H1 (cell line): ENCODE measurements around the gene PROZ. TPM values are rescaled to one million over a fixed set of nuclear protein-coding genes. Genes with fewer than 3 reads are reported as not detected.

Experiments
- CTCF ChIA-PET: fragments of 300-600 bp; sonication (Branson Sonifier 250); formaldehyde crosslinking; loops from one replicate; lab custom pipeline; 2021; ENCODE audit not compliant: partially characterized antibody; lab: Charles Lee
- POLR2A ChIA-PET: fragments of 300-600 bp; sonication (Branson Sonifier 250); formaldehyde crosslinking; loops from one replicate; lab custom pipeline; 2021; ENCODE audit warnings: inconsistent platforms; ENCODE audit not compliant: partially characterized antibody; lab: Charles Lee
- DNase-seq, 2 experiments: peaks; one replicate each; pipeline versions ENCODE4 v3.0.0 to v3.0.0-alpha.2; 2010 to 2022; ENCODE audit warnings: low spot score in 2 of 2, low read depth in 1 of 2, mixed read lengths in 1 of 2
- FAIRE-seq: peaks from 2 replicates; lab custom pipeline; 2011; peaks lifted over from hg19 to GRCh38; lab: Jason Lieb, UNC
- H2AFZ ChIP-seq: 2 replicates; pipeline ENCODE4 v1.8.1; 2012; ENCODE audit warnings: low read length, inconsistent platforms
- H2AK5ac ChIP-seq: 2 replicates; pipeline ENCODE4 v1.6.1; 2013; ENCODE audit warnings: low read depth, low read length
- H2BK120ac ChIP-seq: replicated peaks from 2 replicates; pipeline ENCODE3; 2013; ENCODE audit warnings: low read depth, low read length, inconsistent platforms
- H2BK12ac ChIP-seq: 2 replicates; pipeline ENCODE4 v1.6.1; 2013; ENCODE audit warnings: low read depth, low read length
- H2BK15ac ChIP-seq: 2 replicates; pipeline ENCODE4 v1.6.1; 2013; ENCODE audit warnings: low read length
- H2BK20ac ChIP-seq: 2 replicates; pipeline ENCODE4 v1.6.1; 2013; ENCODE audit warnings: low read length
- H2BK5ac ChIP-seq: 2 replicates; pipeline ENCODE4 v1.6.1; 2013; ENCODE audit warnings: low read depth, low read length
- H3K14ac ChIP-seq: 2 replicates; pipeline ENCODE4 v1.6.1; 2013; ENCODE audit warnings: inconsistent platforms; ENCODE audit not compliant: insufficient read length
- H3K18ac ChIP-seq: 2 replicates; pipeline ENCODE4 v1.6.1; 2013; ENCODE audit warnings: low read length; ENCODE audit errors: extremely low read depth
- H3K23ac ChIP-seq: 2 replicates; pipeline ENCODE4 v1.6.1; 2013; ENCODE audit warnings: inconsistent platforms; ENCODE audit not compliant: insufficient read length
- H3K23me2 ChIP-seq: 2 replicates; pipeline ENCODE4 v1.6.1; 2013; ENCODE audit warnings: low read depth, low read length
- H3K27ac ChIP-seq: 2 replicates; pipeline ENCODE4 v1.6.1; 2011; ENCODE audit warnings: low read depth, low read length, inconsistent platforms
- H3K27me3 ChIP-seq, 4 experiments: replicated peaks in 1 of 4; 1 replicate in 1 of 4; 2 replicates in 3 of 4; pipeline versions ENCODE4 v1.6.1 to v1.8.1; 2011 to 2013; ENCODE audit warnings: low read length in 3 of 4, mild to moderate bottlenecking in 3 of 4, inconsistent platforms in 2 of 4, mixed read lengths in 2 of 4, moderate library complexity in 1 of 4; ENCODE audit not compliant: control insufficient read depth in 3 of 4, insufficient read depth in 3 of 4; ENCODE audit errors: extremely low read depth in 1 of 4
- H3K36me3 ChIP-seq, 4 experiments: 2 replicates each; pipeline versions ENCODE4 v1.6.1 to v1.8.1; 2011 to 2013; ENCODE audit warnings: mild to moderate bottlenecking in 4 of 4, low read length in 3 of 4, moderate library complexity in 2 of 4, control low read depth in 1 of 4, inconsistent platforms in 1 of 4; ENCODE audit not compliant: insufficient read depth in 4 of 4, control insufficient read depth in 2 of 4
- H3K4ac ChIP-seq: replicated peaks from 2 replicates; pipeline ENCODE3; 2013; ENCODE audit warnings: low read length, low read depth, mixed read lengths, inconsistent platforms; ENCODE audit not compliant: insufficient read length
- H3K4me1 ChIP-seq, 4 experiments: replicated peaks in 1 of 4; 1 replicate in 1 of 4; 2 replicates in 3 of 4; pipeline versions ENCODE4 v1.6.1 to v1.8.1; 2011 to 2013; ENCODE audit warnings: low read length in 3 of 4, inconsistent platforms in 2 of 4, mixed read lengths in 1 of 4; ENCODE audit not compliant: insufficient read depth in 4 of 4, control insufficient read depth in 3 of 4
- H3K4me2 ChIP-seq, 2 experiments: 2 replicates each; pipeline versions ENCODE4 v1.6.1 to v1.8.1; 2011 to 2013; ENCODE audit warnings: low read depth in 2 of 2, low read length in 2 of 2, control low read depth in 1 of 2, inconsistent platforms in 1 of 2, mild to moderate bottlenecking in 1 of 2; ENCODE audit not compliant: insufficient read depth in 1 of 2
- H3K4me3 ChIP-seq, 4 experiments: fragments of 200-600, 300-600 bp in 1 of 4; sonication (generic), shearing (Covaris generic), sonication (Bioruptor Twin) in 1 of 4; 2 replicates each; pipeline versions ENCODE4 v1.5.1 to v1.8.1; 2011 to 2016; ENCODE audit warnings: low read length in 4 of 4, low read depth in 3 of 4, control low read depth in 2 of 4, inconsistent platforms in 2 of 4, mild to moderate bottlenecking in 2 of 4, mixed read lengths in 1 of 4, moderate library complexity in 1 of 4; ENCODE audit not compliant: insufficient read depth in 2 of 4; ENCODE audit errors: extremely low read depth in 1 of 4
- H3K56ac ChIP-seq: replicated peaks from 2 replicates; pipeline ENCODE3; 2013; ENCODE audit warnings: low read depth, mild to moderate bottlenecking, mixed read lengths, low read length, inconsistent platforms; ENCODE audit not compliant: insufficient read length
- H3K79me1 ChIP-seq: 2 replicates; pipeline ENCODE4 v1.6.1; 2013; ENCODE audit warnings: low read depth, low read length, control low read depth
- H3K79me2 ChIP-seq, 2 experiments: 2 replicates each; pipeline versions ENCODE4 v1.6.1 to v1.8.1; 2012 to 2013; ENCODE audit warnings: low read length in 2 of 2, mild to moderate bottlenecking in 2 of 2, inconsistent platforms in 1 of 2; ENCODE audit not compliant: insufficient read depth in 2 of 2, control insufficient read depth in 1 of 2
- H3K9ac ChIP-seq, 4 experiments: replicated peaks in 1 of 4; 1 replicate in 1 of 4; 2 replicates in 3 of 4; pipeline versions ENCODE4 v1.6.1 to v1.8.1; 2011 to 2013; ENCODE audit warnings: low read depth in 3 of 4, low read length in 3 of 4, control low read depth in 2 of 4, mild to moderate bottlenecking in 2 of 4, moderate library complexity in 2 of 4, inconsistent platforms in 1 of 4; ENCODE audit errors: extremely low read depth in 1 of 4
- H3K9me3 ChIP-seq, 2 experiments: 2 replicates each; pipeline versions ENCODE4 v1.6.1 to v1.8.1; 2012 to 2013; ENCODE audit warnings: mild to moderate bottlenecking in 2 of 2, moderate library complexity in 2 of 2, control low read depth in 1 of 2, inconsistent platforms in 1 of 2, low read depth in 1 of 2, low read length in 1 of 2, mixed read lengths in 1 of 2; ENCODE audit not compliant: insufficient read depth in 2 of 2
- H4K20me1 ChIP-seq, 2 experiments: replicated peaks in 1 of 2; 2 replicates each; pipeline versions ENCODE3 to v1.8.1; 2011 to 2013; ENCODE audit warnings: inconsistent platforms in 2 of 2, low read length in 2 of 2, mild to moderate bottlenecking in 1 of 2; ENCODE audit not compliant: insufficient read depth in 2 of 2, control insufficient read depth in 1 of 2
- H4K5ac ChIP-seq: 2 replicates; pipeline ENCODE4 v1.6.1; 2013; ENCODE audit warnings: low read length, low read depth, mixed read lengths, inconsistent platforms; ENCODE audit not compliant: insufficient read length
- H4K8ac ChIP-seq: 2 replicates; pipeline ENCODE4 v1.8.0; 2013; ENCODE audit warnings: mild to moderate bottlenecking, moderate library complexity, low read length, inconsistent platforms; ENCODE audit not compliant: insufficient read depth; ENCODE audit errors: extremely low read depth
- H4K91ac ChIP-seq: replicated peaks from 2 replicates; pipeline ENCODE3; 2013; ENCODE audit warnings: low read length, mixed read lengths, inconsistent platforms; ENCODE audit not compliant: insufficient read length
- CHD2 ChIP-seq: IDR thresholded peaks from 2 replicates; pipeline ENCODE4 v1.6.1; 2012; ENCODE audit warnings: low read length, improper control_type of control experiment
- CTBP2 ChIP-seq: IDR thresholded peaks from 2 replicates; pipeline ENCODE4 v1.7.0; 2011; ENCODE audit warnings: borderline replicate concordance, mild to moderate bottlenecking, moderate library complexity, mixed read lengths, low read length; ENCODE audit not compliant: insufficient read depth, insufficient read length
- JUN ChIP-seq: IDR thresholded peaks from 2 replicates; pipeline ENCODE4 v1.6.1; 2011; ENCODE audit warnings: low read depth, mild to moderate bottlenecking, improper control_type of control experiment, low read length
- NANOG ChIP-seq: IDR thresholded peaks from 2 replicates; pipeline ENCODE4 v1.6.1; 2011; ENCODE audit warnings: low read length, low read depth, mild to moderate bottlenecking, inconsistent platforms; ENCODE audit not compliant: insufficient read depth, poor library complexity, severe bottlenecking
- PHF8 ChIP-seq: fragments of 200-600 bp; sonication (generic); conservative IDR thresholded peaks from 2 replicates; pipeline ENCODE4 v1.7.1; 2012; ENCODE audit warnings: low read depth, mild to moderate bottlenecking, inconsistent platforms, low read length, moderate library complexity
- WGBS, 2 experiments: shearing (Covaris generic) in 1 of 2; methylation state at CpG; one replicate each; pipeline versions ENCODE4 v1.1.6 to v1.1.7; 2013 to 2015; ENCODE audit warnings: low lambda C conversion rate in 2 of 2, mixed read lengths in 2 of 2, inconsistent platforms in 1 of 2, low coverage in 1 of 2, missing lambda C conversion rate in 1 of 2; ENCODE audit not compliant: insufficient replicate concordance in 2 of 2, insufficient coverage in 1 of 2, insufficient read length in 1 of 2; ENCODE audit errors: extremely low coverage in 1 of 2, missing lambda C conversion rate in 1 of 2; 5-methylcytosine and 5-hydroxymethylcytosine counted together
- polyA plus RNA-seq, 7 experiments: library from polyadenylated mRNA; depleted of rRNA in 3 of 7; stranded (reverse) in 5 of 7; unstranded in 2 of 7; fragments of >200 nt in 5 of 7; fragments of 200-250 nt in 2 of 7; gene quantifications; 1 replicate in 5 of 7; 2 replicates in 1 of 7; 4 replicates in 1 of 7; pipeline versions ENCODE4 v1.2.1 to v1.2.3, GENCODE V29; 2011 to 2013; ENCODE audit warnings: missing spikeins in 2 of 7, mixed read lengths in 2 of 7
- total RNA-seq: library from RNA; stranded (reverse); fragmentation: NEBNext Ultra II Directional; extraction: Animal tissue kit (Norgen Biotek cat#: 25700); gene quantifications from 2 replicates; pipeline ENCODE4 v1.2.1, GENCODE V29; 2021

PROZ gene
- total and polyA plus RNA-seq, 2 of the 8 experiments (the other 6 are each of a cell fraction or from before 2014, with no cell fraction given), result not detected

GRCh38 chr13:113202912-113203311 is 44.5 kb downstream of the PROZ start:
- FAIRE-seq (no peak), DNase-seq (no peak)
- H3K79me1 ChIP-seq, result peaks cover 25% of the 10 kb centered on the region
- H3K9me3 ChIP-seq, result no peaks in the 10 kb centered on the region
- H3K4me2 ChIP-seq, result no peak overlapping the region
- no peak overlapping the region for H2AK5ac ChIP-seq
- no peak overlapping the region for H3K4me3 ChIP-seq
- no peak overlapping the region for H3K4ac ChIP-seq
- no peak overlapping the region for H4K5ac ChIP-seq
- no peak overlapping the region; the same call in 1 of the 2 replicates for H4K8ac ChIP-seq
- H3K27me3 ChIP-seq, result no peaks in the 10 kb centered on the region
- H3K9ac ChIP-seq, result no peak overlapping the region
- H3K27ac ChIP-seq, result no peak overlapping the region
- H2BK120ac ChIP-seq, result no peak overlapping the region
- peaks cover 35 to 89% of the 10 kb centered on the region in 2 experiments for H3K79me2 ChIP-seq
- H3K18ac ChIP-seq, result no peak overlapping the region
- H3K23me2 ChIP-seq, result peaks cover 4% of the 10 kb centered on the region
- no peak overlapping the region for H2AFZ ChIP-seq
- POLR2A ChIA-PET, result interaction anchor here (0.9 to 2.2 kb wide), 2 partner anchors 10 to 20 kb away, joined by 3 to 8 read pairs; no protein-coding TSS in a partner anchor
- CTCF ChIA-PET, result no interaction called here
- H2BK5ac ChIP-seq, result no peak overlapping the region
- no peak overlapping the region for H3K14ac ChIP-seq
- H2BK12ac ChIP-seq, result no peak overlapping the region
- no peak overlapping the region for H2BK15ac ChIP-seq
- 89% methylated on average over 4 of the region's 4 CpGs; no CpG with 5 or more reads in 1 of the 2 experiments for WGBS, 2 experiments
- peaks cover 7 to 32% (median 19%) of the 10 kb centered on the region in 4 experiments; a peak in 7 of 8 replicates for H3K36me3 ChIP-seq
- H3K23ac ChIP-seq, result no peak overlapping the region
- H3K4me1 ChIP-seq, result peaks cover 0 to 4% (median 2%) of the 10 kb centered on the region in 4 experiments; a peak in 4 of 7 replicates
- H4K91ac ChIP-seq, result no peak overlapping the region
- H4K20me1 ChIP-seq, result peaks cover 8 to 36% of the 10 kb centered on the region in 2 experiments
- no peak overlapping the region for H3K56ac ChIP-seq
- no peak overlapping the region for H2BK20ac ChIP-seq
- no peak for TF ChIP-seq PHF8
- TF ChIP-seq NANOG, result no peak
- no peak for TF ChIP-seq CHD2
- no peak for TF ChIP-seq JUN
- no peak for TF ChIP-seq CTBP2
